ENCODE data around the gene TNPO2. TPM values are rescaled to one million over a fixed set of nuclear protein-coding genes. Genes with fewer than 3 reads are reported as not detected.

Gene TNPO2
- total and polyA plus RNA-seq, 2 of the 13 experiments (the other 11 are each of a cell fraction or from before 2014, with no cell fraction given) = 31.7 to 61.0 TPM

GRCh38 chr19:12759686-12760085 is 36.0 kb upstream of the TNPO2 start (continued):
- TF ChIP-seq FOXP4 (CRISPR knock-in tag; IDR thresholded peaks at IDR 0.05) = no peak
- TF ChIP-seq ZNF749 (CRISPR knock-in tag; IDR thresholded peaks at IDR 0.05; ENCODE audit: borderline replicate concordance) = no peak
- no peak for TF ChIP-seq ZNF10 (CRISPR knock-in tag; IDR thresholded peaks at IDR 0.05; ENCODE audit: borderline replicate concordance, low read depth)
- TF ChIP-seq MLLT10 (CRISPR knock-in tag; IDR thresholded peaks at IDR 0.05) = no peak
- no peak for TF ChIP-seq HHEX (CRISPR knock-in tag; IDR thresholded peaks at IDR 0.05)
- TF ChIP-seq ZNF33A (CRISPR knock-in tag; IDR thresholded peaks at IDR 0.05; ENCODE audit: borderline replicate concordance) = no peak
- TF ChIP-seq KDM6A (CRISPR knock-in tag; IDR thresholded peaks at IDR 0.05; ENCODE audit: low read depth) = no peak

GRCh38 chr19:12757544-12758274 is 34.0 kb upstream of the TNPO2 start:
- H3K4me3 ChIP-seq (replicated peaks in 1 of 3; ENCODE audit: insufficient read depth in 1 of 3, low read depth in 2 of 3, low read length in 3 of 3) = peak overlapping the region; percentile 40 to 73 (median 51); a peak in 5 of 6 replicates
- ChIA-PET CTCF (ENCODE audit: low intra/inter-chr PET ratio, low total read pairs) (interaction anchor here (1.1 to 1.4 kb wide), 2 partner anchors 36 to 41 kb away, joined by 3 to 7 read pairs; no protein-coding TSS in a partner anchor), POLR2A (interaction anchor here (0.5 to 2.0 kb wide), 7 partner anchors 9 to 76 kb away, joined by 3 to 6 read pairs (median 4); partner anchors contain the start of genes DHPS, GET3 and TRIR)
- ATAC-seq = peak; percentile 90
- in situ Hi-C loops (cut with HindIII; ENCODE audit: extremely low pct_ligation_motif_present, low pct_unique_long_range_greater_than_20kb) = loop anchor here (5.0 kb wide), 1 partner anchor 45 kb away; no protein-coding TSS in a partner anchor
- DNase-seq (ENCODE audit: low spot score) = peak; percentile 70
- H3K36me3 ChIP-seq (replicated peaks in 1 of 2; ENCODE audit: control insufficient read depth in 1 of 2, insufficient read depth in 2 of 2, low read length in 2 of 2) = no peaks in the 10 kb centered on the region
- 2% methylated on average over 19 of the region's 60 CpGs for WGBS (ENCODE audit: low lambda C conversion rate)
- H3K27me3 ChIP-seq (ENCODE audit: control insufficient read depth in 1 of 2, insufficient read depth in 2 of 2, low read length in 2 of 2) = peaks cover 0 to 11% of the 10 kb centered on the region in 2 experiments; a peak in 4 of 5 replicates
- H3K27ac ChIP-seq (ENCODE audit: extremely low read length, insufficient read depth, low read length) = no peak overlapping the region
- H3K79me2 ChIP-seq (ENCODE audit: insufficient read depth, low read length) = no peaks in the 10 kb centered on the region
- H3K4me2 ChIP-seq (ENCODE audit: low read depth, low read length) = peak overlapping the region; percentile 98
- H3K9me3 ChIP-seq (ENCODE audit: low read length) = no peaks in the 10 kb centered on the region
- no TSS peak for BruUV-seq (replicated peaks)
- H3K4me1 ChIP-seq (ENCODE audit: insufficient read depth, low read length) = peaks cover 14% of the 10 kb centered on the region
- no peaks in the 10 kb centered on the region for H4K20me1 ChIP-seq (ENCODE audit: insufficient read depth, low read length)
- intact Hi-C loops (cut with micrococcal nuclease; ENCODE audit: unreplicated experiment) = loop anchor here (1.0 kb wide), 1 partner anchor 40 kb away; no protein-coding TSS in a partner anchor
- H2AFZ ChIP-seq (ENCODE audit: low read length) = peak overlapping the region; percentile 61
- no peak for FAIRE-seq
- H3K9ac ChIP-seq (ENCODE audit: insufficient read depth, low read depth, low read length) = peak overlapping the region; percentile 56
- TF ChIP-seq SIX1 (CRISPR knock-in tag; IDR thresholded peaks at IDR 0.05; ENCODE audit: borderline replicate concordance) (no peak), BRF2 (CRISPR knock-in tag; IDR thresholded peaks at IDR 0.05) (no peak), DRAP1 (CRISPR knock-in tag; IDR thresholded peaks at IDR 0.05) (peak; percentile 22; the same call in 1 of the 2 replicates), ZNF501 (CRISPR knock-in tag; IDR thresholded peaks at IDR 0.05) (peak; percentile 77; the same call in 1 of the 2 replicates), MAZ (IDR thresholded peaks at IDR 0.05; ENCODE audit: borderline replicate concordance, low read depth, low read length) (no peak), MAZ (CRISPR knock-in tag; IDR thresholded peaks at IDR 0.05; ENCODE audit: low read depth) (0 out of 2 replicates have a peak, but pooled peaks have one; percentile 25), PBX3 (CRISPR knock-in tag; IDR thresholded peaks at IDR 0.05; ENCODE audit: borderline replicate concordance) (no peak), SOX6 (IDR thresholded peaks at IDR 0.05) (no peak), SOX6 (CRISPR knock-in tag; IDR thresholded peaks at IDR 0.05) (peak; percentile 27; the same call in 1 of the 2 replicates)
